Measurements from ENCODE around the gene RIPOR3.

DNA sequence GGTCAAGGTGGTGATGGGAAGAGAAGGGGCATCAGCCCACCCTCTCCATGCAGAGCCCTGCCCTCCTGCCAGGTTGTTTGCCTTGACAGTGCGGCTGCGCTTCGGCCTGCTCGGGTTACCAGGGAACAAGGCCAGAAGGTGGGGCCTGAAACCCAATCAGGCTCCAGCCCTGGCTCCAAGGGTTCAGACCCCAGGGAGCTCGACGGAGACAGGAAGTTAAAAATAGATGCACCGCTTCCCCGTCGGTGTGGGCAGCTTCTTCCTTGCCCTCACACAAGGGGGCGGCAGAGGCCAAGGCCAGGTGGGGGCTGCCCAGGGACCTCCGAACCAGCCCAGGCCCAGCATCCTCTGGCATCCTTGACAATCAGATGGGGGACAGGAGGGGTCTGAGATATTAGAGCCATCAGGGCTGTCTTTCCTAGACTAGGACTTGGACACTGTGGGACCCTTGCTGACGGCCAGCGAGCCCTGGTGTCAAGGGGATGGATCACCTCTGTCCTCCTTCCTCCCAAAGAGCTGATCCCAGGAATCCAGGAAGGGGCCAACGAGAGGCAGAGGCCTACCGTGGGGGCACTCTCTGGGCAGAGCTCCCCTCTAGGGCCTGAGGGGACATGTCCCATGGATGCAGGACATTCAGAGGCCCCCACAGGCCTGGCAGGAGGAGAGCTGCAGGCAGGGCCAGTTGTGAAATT, 65.2 kb downstream of the RIPOR3 start:
- no peak for TF ChIP-seq POLR2A (IDR thresholded peaks at IDR 0.05)
- TF ChIP-seq, protein P1, sequence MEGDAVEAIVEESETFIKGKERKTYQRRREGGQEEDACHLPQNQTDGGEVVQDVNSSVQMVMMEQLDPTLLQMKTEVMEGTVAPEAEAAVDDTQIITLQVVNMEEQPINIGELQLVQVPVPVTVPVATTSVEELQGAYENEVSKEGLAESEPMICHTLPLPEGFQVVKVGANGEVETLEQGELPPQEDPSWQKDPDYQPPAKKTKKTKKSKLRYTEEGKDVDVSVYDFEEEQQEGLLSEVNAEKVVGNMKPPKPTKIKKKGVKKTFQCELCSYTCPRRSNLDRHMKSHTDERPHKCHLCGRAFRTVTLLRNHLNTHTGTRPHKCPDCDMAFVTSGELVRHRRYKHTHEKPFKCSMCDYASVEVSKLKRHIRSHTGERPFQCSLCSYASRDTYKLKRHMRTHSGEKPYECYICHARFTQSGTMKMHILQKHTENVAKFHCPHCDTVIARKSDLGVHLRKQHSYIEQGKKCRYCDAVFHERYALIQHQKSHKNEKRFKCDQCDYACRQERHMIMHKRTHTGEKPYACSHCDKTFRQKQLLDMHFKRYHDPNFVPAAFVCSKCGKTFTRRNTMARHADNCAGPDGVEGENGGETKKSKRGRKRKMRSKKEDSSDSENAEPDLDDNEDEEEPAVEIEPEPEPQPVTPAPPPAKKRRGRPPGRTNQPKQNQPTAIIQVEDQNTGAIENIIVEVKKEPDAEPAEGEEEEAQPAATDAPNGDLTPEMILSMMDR (IDR thresholded peaks at IDR 0.05) = peak in 6 of 7 experiments; percentile 23 to 57 (median 46)
